PC-9 (cell line): ENCODE results near the gene STRN4. TPM values are rescaled to one million over a fixed set of nuclear protein-coding genes. Genes with fewer than 3 reads are reported as not detected.
A peak's percentile ranks its signal among the peaks of the same experiment; 100 is the strongest.

ENCODE experiments used
- Bru-seq: library from RNA; stranded (reverse); fragments of 400-500 nt; gene quantifications from one replicate; lab custom pipeline; 2021; lab: Mats Ljungman, UMichigan
- BruChase-seq, 2 experiments: library from RNA; stranded (reverse); fragments of 400-500 nt; gene quantifications; one replicate each; lab custom pipeline; 2021; lab: Mats Ljungman, UMichigan
- BruUV-seq: library from RNA; stranded (reverse); fragments of 400-500 nt; replicated peaks from 2 replicates; lab custom pipeline; 2021; lab: Mats Ljungman, UMichigan
- CTCF ChIA-PET: fragments of 300-600 bp; sonication (Branson Sonifier 250); formaldehyde crosslinking; loops from one replicate; lab custom pipeline; 2022; ENCODE audit warnings: antibody characterized with exemption; lab: Charles Lee
- POLR2A ChIA-PET: fragments of 300-600 bp; sonication (Branson Sonifier 250); formaldehyde crosslinking; loops from one replicate; lab custom pipeline; 2022; ENCODE audit warnings: antibody characterized with exemption; ENCODE audit not compliant: unreplicated experiment; lab: Charles Lee
- DNase-seq, 2 experiments: peaks; one replicate each; pipeline versions ENCODE4 v3.0.0 to v3.0.0-alpha.2; 2015 to 2022; ENCODE audit warnings: mixed read lengths in 1 of 2
- H2AFZ ChIP-seq: fragments of 200-600 bp; sonication (generic); 2 replicates; pipeline ENCODE4 v1.8.1; 2017; ENCODE audit warnings: antibody characterized with exemption
- H3F3A ChIP-seq: fragments of 200-600 bp; sonication (generic); 2 replicates; pipeline ENCODE4 v1.8.1; 2017; ENCODE audit warnings: antibody characterized with exemption, mild to moderate bottlenecking, low read depth; ENCODE audit not compliant: insufficient read depth
- H3K27ac ChIP-seq: fragments of 200-600 bp; sonication (generic); 2 replicates; pipeline ENCODE4 v1.6.1; 2016; ENCODE audit warnings: mixed run types
- H3K27me3 ChIP-seq: fragments of 200-600 bp; sonication (generic); 2 replicates; pipeline ENCODE4 v1.6.1; 2016; ENCODE audit warnings: low read depth, mixed run types; ENCODE audit not compliant: insufficient read depth
- H3K36me3 ChIP-seq: fragments of 200-600 bp; sonication (generic); 2 replicates; pipeline ENCODE4 v1.6.1; 2016; ENCODE audit warnings: low read depth, mixed run types
- H3K4me1 ChIP-seq: fragments of 200-600 bp; sonication (generic); replicated peaks from 2 replicates; pipeline ENCODE4 v1.6.1; 2016; ENCODE audit warnings: mixed run types; ENCODE audit not compliant: insufficient read depth
- H3K4me2 ChIP-seq: fragments of 200-600 bp; sonication (generic); 2 replicates; pipeline ENCODE4 v1.6.1; 2017; ENCODE audit warnings: mixed run types
- H3K4me3 ChIP-seq: fragments of 200-600 bp; sonication (generic); 2 replicates; pipeline ENCODE4 v1.6.1; 2016; ENCODE audit warnings: mixed run types
- H3K79me2 ChIP-seq: fragments of 200-600 bp; sonication (generic); 2 replicates; pipeline ENCODE4 v1.6.1; 2017; ENCODE audit warnings: low read depth, mixed run types
- H3K9me2 ChIP-seq: fragments of 200-600 bp; sonication (generic); 2 replicates; pipeline ENCODE4 v1.8.1; 2017; ENCODE audit warnings: mild to moderate bottlenecking; ENCODE audit not compliant: insufficient read depth
- H3K9me3 ChIP-seq: fragments of 200-600 bp; sonication (generic); 2 replicates; pipeline ENCODE4 v1.8.1; 2016; ENCODE audit warnings: low read depth; ENCODE audit not compliant: insufficient read depth
- H4K20me1 ChIP-seq: fragments of 200-600 bp; sonication (generic); 2 replicates; pipeline ENCODE4 v1.8.1; 2017; ENCODE audit not compliant: insufficient read depth
- CTCF ChIP-seq: fragments of 200-600 bp; sonication (generic); conservative IDR thresholded peaks from 2 replicates; pipeline ENCODE4 v1.6.1; 2017; ENCODE audit warnings: mixed run types, antibody characterized with exemption, mild to moderate bottlenecking, moderate library complexity
- EZH2 ChIP-seq: fragments of 200-600 bp; sonication (generic); IDR thresholded peaks from 2 replicates; pipeline ENCODE4 v1.8.0; 2017; ENCODE audit warnings: antibody characterized with exemption, low read depth
- intact Hi-C: fragments of 100-400 bp; cut with micrococcal nuclease; formaldehyde crosslinking; loops from one replicate; pipeline ENCODE4 v1.10.0; 2022; ENCODE audit not compliant: unreplicated experiment
- long read RNA-seq: library from polyadenylated mRNA; stranded (forward); transcript quantifications from one replicate; pipeline ENCODE4 v2.0.0, GENCODE V29; 2022
- total RNA-seq: library from RNA; stranded (reverse); gene quantifications from 2 replicates; pipeline ENCODE4 v1.2.3, GENCODE V29; 2021

STRN4 gene
- total RNA-seq: 93.3 and 131 TPM in 2 replicates
- Bru-seq, nascent RNA: percentile 76 among the genes with signal in this experiment
- BruChase-seq, experiment 1, labeled RNA remaining after a 2-hour chase: percentile 82 among the genes with signal in this experiment
- BruChase-seq, experiment 2, labeled RNA remaining after a 6-hour chase: percentile 88 among the genes with signal in this experiment
- long read RNA-seq, transcript STRN4-222 (1 exons, 2,240 nt): minor isoform, 8 of 82 reads
- long read RNA-seq, transcript STRN4-201 (18 exons, 3,210 nt): major isoform, 43 of 82 reads
- long read RNA-seq, transcript STRN4-202 (18 exons, 3,628 nt): minor isoform, 8 of 82 reads
- long read RNA-seq, partial matches to known transcripts: 13 of 82 reads
- long read RNA-seq, other reads (novel, unspliced or antisense): 9 of 82 reads

- H3K27me3 ChIP-seq: no peaks in the 10 kb centered on the region
- H3K9me2 ChIP-seq: no peaks in the 10 kb centered on the region
- H3K4me3 ChIP-seq: peak within 1 kb of the TSS; percentile 88
- 0 out of 2 replicates have a peak, but pooled peaks cover 6% of the 10 kb centered on the region for H3K36me3 ChIP-seq
- ChIA-PET POLR2A (no interaction called here), CTCF (no interaction called here)
- H3K4me2 ChIP-seq: peak within 1 kb of the TSS; percentile 82
- peaks cover 53% of the 10 kb centered on the region for H3K79me2 ChIP-seq
- peaks cover 21% of the 10 kb centered on the region; the same call in 1 of the 2 replicates for H3F3A ChIP-seq
- H4K20me1 ChIP-seq: peaks cover 29% of the 10 kb centered on the region
- peaks cover 11% of the 10 kb centered on the region for H3K4me1 ChIP-seq
- no peak within 1 kb of the TSS for H3K27ac ChIP-seq
- intact Hi-C loops: no loop called here
- BruUV-seq: no TSS peak
- peak in 1 of 2 experiments; percentile 39 for DNase-seq
- peak within 1 kb of the TSS; percentile 82 for H2AFZ ChIP-seq
- no peaks in the 10 kb centered on the region for H3K9me3 ChIP-seq
- TF ChIP-seq CTCF (no peak), EZH2 (no peak)
These were observed at the start of gene STRN4 for GRCh38 chr19:46746281-46747057. TSS of gene STRN4 (minus strand) at chr19:46746450. CDS start at chr19:46746430, 20 bp downstream.

DNA sequence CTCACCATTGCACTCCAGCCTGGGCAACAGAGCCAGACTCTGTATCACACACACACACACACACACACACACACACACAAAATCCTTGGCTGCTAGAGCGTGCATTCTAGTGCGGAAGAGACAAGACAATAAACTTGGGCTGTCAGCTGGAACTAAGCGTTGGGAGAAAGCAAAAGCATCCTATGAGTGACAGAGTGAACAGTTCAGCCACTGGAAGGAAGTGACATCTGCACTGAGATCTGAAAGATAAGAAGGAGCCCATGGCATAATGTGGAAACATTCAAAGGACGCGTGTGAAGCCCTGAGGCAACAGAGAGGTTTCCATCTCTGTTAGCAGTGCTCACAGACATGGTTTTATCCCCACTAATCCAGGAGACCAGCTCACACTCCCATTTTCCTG, 45.7 kb upstream of the STRN4 start:
- no peaks in the 10 kb centered on the region for H3K9me3 ChIP-seq
- H3K27me3 ChIP-seq: no peaks in the 10 kb centered on the region
- DNase-seq: no peak
- ChIA-PET CTCF (no interaction called here), POLR2A (no interaction called here)
- H3K4me1 ChIP-seq: peaks cover 44% of the 10 kb centered on the region
- no peak overlapping the region for H3K27ac ChIP-seq
- no peak for TF ChIP-seq EZH2
- no peak for TF ChIP-seq CTCF
- BruUV-seq: no TSS peak
- H3K4me2 ChIP-seq: no peak overlapping the region
- H3K4me3 ChIP-seq: no peak overlapping the region
- H3K79me2 ChIP-seq: peaks cover 14% of the 10 kb centered on the region
- no peaks in the 10 kb centered on the region for H3K9me2 ChIP-seq
- intact Hi-C loops: no loop called here
- no peaks in the 10 kb centered on the region for H3K36me3 ChIP-seq
- H3F3A ChIP-seq: peaks cover 48% of the 10 kb centered on the region
- no peak overlapping the region for H2AFZ ChIP-seq
- H4K20me1 ChIP-seq: no peaks in the 10 kb centered on the region

GRCh38 chr19:46789371-46789770, 43.1 kb upstream of the STRN4 start:
- Histone ChIP-seq H3K9me2 (no peaks in the 10 kb centered on the region), H3K27me3 (no peaks in the 10 kb centered on the region), H3K4me2 (peak overlapping the region; percentile 50; the same call in 1 of the 2 replicates), H3K27ac (no peak overlapping the region), H3K79me2 (peaks cover 38% of the 10 kb centered on the region), H3K36me3 (peaks cover 14% of the 10 kb centered on the region), H3K9me3 (no peaks in the 10 kb centered on the region), H3K4me3 (no peak overlapping the region), H2AFZ (no peak overlapping the region), H4K20me1 (peaks cover 5% of the 10 kb centered on the region; the same call in 1 of the 2 replicates), H3F3A (peaks cover 56% of the 10 kb centered on the region), H3K4me1 (peaks cover 38% of the 10 kb centered on the region)
- CTCF ChIA-PET: interaction anchor here (0.6 kb wide), 1 partner anchor 442 kb away, joined by 8 read pairs; no protein-coding TSS in a partner anchor
- TF ChIP-seq EZH2 (no peak), CTCF (no peak)
- no TSS peak for BruUV-seq
- intact Hi-C loops: loop anchor here (5.0 kb wide), 2 partner anchors 57 to 113 kb away; no protein-coding TSS in a partner anchor
- POLR2A ChIA-PET: interaction anchor here (0.6 kb wide), 1 partner anchor 31 kb away, joined by 4 read pairs; no protein-coding TSS in a partner anchor
- peak in 1 of 2 experiments; percentile 83 for DNase-seq
